NCI-H2171 treated with DMSO at 0.1 percent for 48 hours (cell line): Measurements from ENCODE around the gene CCDC93.
"Not testable (repeated sequence)": the region's sequence is repeated elsewhere in the genome, so short reads cannot be mapped to it uniquely, and the experiment has no call there.

Experiments used
- DNase-seq: peaks from one replicate; lab custom pipeline; 2025; lab: John Stamatoyannopoulos, UW

CCDC93 gene

DNA sequence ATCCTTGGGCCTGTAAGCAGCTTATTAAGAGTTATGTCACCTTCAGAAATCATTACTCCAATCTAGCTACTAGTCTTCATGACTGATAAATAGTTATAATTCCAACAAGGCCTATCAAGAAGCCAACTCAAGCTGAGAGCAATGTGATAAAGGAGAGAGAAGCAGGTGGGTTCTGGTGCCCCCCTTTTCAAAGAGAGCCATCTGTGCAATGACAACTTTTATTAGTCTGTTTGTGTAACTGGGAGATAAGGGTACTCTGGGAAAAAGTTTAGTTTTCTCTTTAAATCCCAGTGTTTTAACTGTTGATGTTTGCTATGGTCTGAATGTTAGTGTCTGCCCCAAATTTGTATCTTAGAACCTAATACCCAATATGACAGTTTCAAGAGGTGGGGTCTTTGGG, 60.6 kb downstream of the CCDC93 start:
- no peak for DNase-seq

GRCh38 chr2:117952701-117953100, 61.2 kb downstream of the CCDC93 start:
- no peak for DNase-seq

- DNase-seq: peak; percentile 45
Observed at GRCh38 chr2:117952228-117952627, 61.6 kb downstream of the CCDC93 start.

GRCh38 chr2:117949806-117950205, 64.1 kb downstream of the CCDC93 start:
- DNase-seq: peak; percentile 20

GRCh38 chr2:117948615-117949014, 65.3 kb downstream of the CCDC93 start:
- peak; percentile 95 for DNase-seq

DNA sequence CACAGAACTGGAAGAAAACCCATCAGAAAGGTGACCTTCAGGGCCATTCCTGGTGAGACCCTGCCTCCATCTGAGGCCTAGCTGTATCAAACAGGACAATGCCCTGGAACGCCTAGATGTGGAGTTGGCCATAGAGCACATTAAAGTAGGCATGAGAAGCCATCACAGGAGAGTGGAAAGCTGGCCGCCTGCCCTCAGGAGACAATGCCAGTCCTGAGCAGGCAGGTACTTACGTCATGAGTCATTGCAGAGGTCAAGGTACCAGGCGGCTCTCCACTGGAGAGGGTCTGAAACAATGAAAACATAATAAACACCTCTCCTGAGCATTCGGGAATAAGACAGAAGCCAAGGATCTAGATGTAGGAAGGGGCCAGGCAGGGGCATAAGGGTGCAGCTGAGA, 68.6 kb downstream of the CCDC93 start:
- DNase-seq: no peak

DNA sequence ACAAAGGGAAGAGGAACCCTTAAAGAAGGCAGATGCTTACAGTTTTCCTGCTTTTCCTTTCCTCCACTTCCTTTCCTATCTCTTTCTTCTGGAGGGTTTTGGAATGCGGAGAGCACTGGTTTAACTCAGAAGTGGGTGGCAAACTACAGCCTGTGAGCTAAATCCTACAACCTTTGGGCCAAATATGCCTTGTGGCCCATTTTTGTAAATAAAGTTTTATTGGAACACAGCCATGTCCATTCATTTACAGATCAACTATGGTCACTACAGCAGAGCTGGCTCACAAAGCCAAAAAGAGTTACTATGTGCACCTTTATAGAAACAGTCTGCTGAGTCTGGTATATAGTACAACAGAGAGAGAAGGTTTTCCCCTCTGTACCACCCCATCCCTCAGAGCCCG, 69.1 kb downstream of the CCDC93 start:
- no peak for DNase-seq

- DNase-seq: no peak
Observed at GRCh38 chr2:117943013-117943672, 70.7 kb downstream of the CCDC93 start.

DNA sequence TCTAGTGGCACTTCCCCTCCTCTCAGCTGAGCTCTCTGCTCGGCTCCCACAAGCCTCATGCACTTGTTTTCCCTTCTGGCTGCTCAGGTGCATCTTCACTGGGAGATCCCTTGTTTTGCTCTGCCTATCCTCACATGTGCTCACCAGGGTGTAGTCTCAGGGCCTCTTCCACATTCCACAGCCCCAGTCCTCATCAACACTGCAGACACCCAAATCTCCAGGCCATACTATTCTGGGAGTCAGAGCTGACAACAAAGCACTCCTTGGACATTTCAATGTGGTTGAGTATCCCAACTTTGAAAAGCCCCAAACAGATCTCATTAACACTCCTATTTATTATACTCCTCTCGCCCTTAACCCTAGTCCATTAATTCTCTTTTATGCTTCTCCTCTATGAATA, 71.3 kb downstream of the CCDC93 start:
- DNase-seq: no peak

DNA sequence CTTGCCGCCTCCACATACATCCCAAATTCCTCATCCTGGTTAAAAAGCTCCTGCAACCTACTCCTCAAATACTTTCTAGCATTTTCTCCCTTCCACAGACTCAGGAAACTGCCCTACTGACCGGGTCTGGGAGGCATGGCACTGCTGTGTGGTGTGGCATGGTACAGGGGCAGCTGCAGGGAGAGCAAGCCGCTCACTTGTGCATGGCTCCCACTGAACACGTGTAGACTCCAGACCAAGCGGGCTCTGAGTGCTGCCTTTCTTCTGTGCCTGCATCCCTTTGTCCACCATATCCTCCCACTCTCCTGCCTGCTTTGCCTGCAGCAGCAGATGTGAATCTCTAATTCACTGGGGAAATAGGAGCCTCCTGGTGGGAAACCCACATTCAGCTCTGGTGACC, 72.2 kb downstream of the CCDC93 start:
- no peak for DNase-seq

DNA sequence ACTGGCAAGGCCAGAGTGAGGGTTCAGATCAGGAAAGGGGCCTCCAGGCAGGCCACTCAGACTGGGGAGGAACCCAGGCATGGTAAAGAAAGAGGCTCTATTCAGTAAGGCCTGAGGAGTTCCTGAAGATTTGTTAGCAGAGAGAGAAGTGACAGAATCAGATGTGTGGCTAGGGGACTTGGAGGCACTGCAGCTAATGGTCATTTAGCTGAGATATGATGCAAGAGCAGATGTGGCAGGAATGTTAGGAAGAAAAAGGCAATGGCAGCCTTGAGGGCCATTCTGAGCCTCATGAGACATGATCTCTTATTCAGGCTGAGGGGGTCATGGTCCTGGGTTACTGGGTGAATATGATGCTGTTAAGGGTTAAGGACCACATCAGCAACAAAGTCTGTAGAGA, 73.4 kb downstream of the CCDC93 start:
- no peak for DNase-seq

GRCh38 chr2:117938611-117939010, 75.3 kb downstream of the CCDC93 start:
- DNase-seq: no peak

- no peak for DNase-seq
Observed at GRCh38 chr2:117936871-117937428, 76.9 kb downstream of the CCDC93 start.

DNA sequence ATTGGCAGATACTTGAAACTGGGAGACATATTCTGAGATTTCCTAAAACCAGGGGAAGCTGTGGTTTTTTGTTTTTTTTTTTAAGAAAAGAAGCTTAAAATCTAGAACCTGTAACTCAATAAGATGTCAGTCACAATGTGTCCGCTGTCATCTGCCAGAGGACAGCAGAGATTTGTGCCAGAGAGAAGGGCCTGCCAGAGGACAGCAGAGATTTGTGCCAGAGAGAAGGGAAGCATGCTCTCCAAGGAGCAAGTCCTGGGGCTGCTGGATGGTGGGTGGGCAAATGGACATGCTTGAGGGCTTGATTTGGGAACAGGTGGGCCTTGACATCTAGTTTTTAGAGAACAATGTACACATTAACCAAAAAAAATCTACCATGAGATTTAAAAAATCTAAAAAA, 77.9 kb downstream of the CCDC93 start:
- no peak for DNase-seq

- DNase-seq: no peak
Observed at GRCh38 chr2:117935456-117935855, 78.4 kb downstream of the CCDC93 start.

DNA sequence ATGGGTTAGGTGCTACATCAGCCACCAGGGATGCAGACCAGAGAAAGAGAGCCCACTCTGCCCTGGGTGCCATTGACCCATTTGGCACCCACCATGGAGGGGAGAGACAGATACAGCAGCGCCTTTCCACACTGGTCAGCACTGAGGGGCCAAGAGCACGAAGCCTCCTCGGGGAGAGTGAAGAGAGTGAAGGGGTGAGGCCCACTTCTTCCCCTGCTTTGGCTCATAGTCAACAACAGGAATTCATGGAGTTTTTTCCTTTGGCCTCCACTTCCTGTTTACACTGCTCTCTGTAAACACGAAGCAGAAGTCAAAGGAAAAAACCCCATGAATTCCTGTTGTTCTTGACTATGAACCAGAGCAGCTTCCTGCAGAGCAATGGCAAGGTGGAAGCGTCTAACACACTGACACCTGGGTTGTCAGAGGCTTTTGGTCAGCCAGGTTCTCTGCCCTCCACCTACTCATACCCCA, 80.0 kb downstream of the CCDC93 start:
- no peak for DNase-seq

GRCh38 chr2:117931978-117932377, 81.9 kb downstream of the CCDC93 start:
- DNase-seq: no peak

- DNase-seq: no peak
Observed at GRCh38 chr2:117931266-117931665, 82.6 kb downstream of the CCDC93 start.

GRCh38 chr2:117930775-117931174, 83.1 kb downstream of the CCDC93 start:
- no peak for DNase-seq

DNA sequence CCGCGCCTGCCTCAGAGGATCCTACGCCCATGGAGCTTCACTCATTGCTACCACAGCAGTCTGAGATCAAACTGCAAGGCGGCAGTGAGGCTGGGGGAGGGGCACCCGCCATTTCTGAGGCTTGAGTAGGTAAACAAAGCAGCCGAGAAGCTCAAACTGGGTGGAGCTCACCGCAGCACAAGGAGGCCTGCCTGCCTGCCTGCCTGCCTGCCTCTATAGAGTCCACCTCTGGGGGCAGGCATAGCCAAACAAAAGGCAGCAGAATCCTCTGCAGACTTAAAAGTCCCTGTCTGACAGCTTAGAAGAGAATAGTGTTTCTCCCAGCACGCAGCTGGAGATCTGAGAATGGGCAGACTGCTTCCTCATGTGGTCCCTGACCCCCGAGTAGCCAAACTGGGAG, 90.4 kb downstream of the CCDC93 start:
- not testable (repeated sequence) for DNase-seq

GRCh38 chr2:117921520-117921919, 92.3 kb downstream of the CCDC93 start:
- DNase-seq: no peak

GRCh38 chr2:117918608-117919007, 95.3 kb downstream of the CCDC93 start:
- no peak for DNase-seq

- no peak for DNase-seq
Observed at GRCh38 chr2:117917223-117917917, 96.5 kb downstream of the CCDC93 start.
